ENCODE results near the gene CDC26.
"Not testable (repeated sequence)": the region's sequence is repeated elsewhere in the genome, so short reads cannot be mapped to it uniquely, and the experiment has no call there.

The CDC26 gene

GRCh38 chr9:113290052-113290607 is 14.8 kb upstream of the CDC26 start:
- DNase-seq = no peak

GRCh38 chr9:113289091-113289490 is 13.7 kb upstream of the CDC26 start:
- no peak for DNase-seq

- DNase-seq = no peak
Observed at GRCh38 chr9:113281356-113281755, 6.0 kb upstream of the CDC26 start.

GRCh38 chr9:113278840-113279239 is 3.5 kb upstream of the CDC26 start:
- DNase-seq = no peak

- DNase-seq = peak; percentile 5 to 47
Observed at GRCh38 chr9:113274474-113275156, 757 bp downstream of the CDC26 start.

- no peak for DNase-seq
Observed at GRCh38 chr9:113269871-113270270, 5.5 kb downstream of the CDC26 start.

- DNase-seq = no peak
Observed at GRCh38 chr9:113269355-113269754, 6.0 kb downstream of the CDC26 start.

- no peak for DNase-seq
Observed at GRCh38 chr9:113267911-113268566, 7.3 kb downstream of the CDC26 start.

- DNase-seq = no peak
Observed at GRCh38 chr9:113266174-113266573, 9.2 kb downstream of the CDC26 start.

GRCh38 chr9:113261917-113262671 is 13.3 kb downstream of the CDC26 start:
- no peak for DNase-seq

GRCh38 chr9:113258282-113258681 is 17.1 kb downstream of the CDC26 start:
- DNase-seq = no peak

- DNase-seq = no peak
Observed at GRCh38 chr9:113257863-113258262, 17.5 kb downstream of the CDC26 start.

GRCh38 chr9:113255438-113255837 is 19.9 kb downstream of the CDC26 start:
- DNase-seq = no peak

- DNase-seq = no peak
Observed at GRCh38 chr9:113254991-113255390, 20.4 kb downstream of the CDC26 start.

GRCh38 chr9:113250807-113251206 is 24.6 kb downstream of the CDC26 start:
- DNase-seq = no peak

- not testable (repeated sequence) for DNase-seq
Observed at GRCh38 chr9:113249661-113250060, 25.7 kb downstream of the CDC26 start.

GRCh38 chr9:113247640-113248039 is 27.7 kb downstream of the CDC26 start:
- no peak for DNase-seq

- DNase-seq = no peak
Observed at GRCh38 chr9:113246928-113247327, 28.4 kb downstream of the CDC26 start.

- no peak for DNase-seq
Observed at GRCh38 chr9:113245894-113246293, 29.5 kb downstream of the CDC26 start.

- no peak for DNase-seq
Observed at GRCh38 chr9:113244556-113244955, 30.8 kb downstream of the CDC26 start.

- no peak for DNase-seq
Observed at GRCh38 chr9:113241161-113241560, 34.2 kb downstream of the CDC26 start.

GRCh38 chr9:113238859-113239232 is 36.5 kb downstream of the CDC26 start:
- DNase-seq = no peak

GRCh38 chr9:113238202-113238858 is 37.0 kb downstream of the CDC26 start:
- no peak for DNase-seq
